Caco-2 (cell line): ENCODE measurements around the gene CFAP46. TPM values are rescaled to one million over a fixed set of nuclear protein-coding genes. Genes with fewer than 3 reads are reported as not detected.

ENCODE experiments used
- BruUV-seq: library from RNA; stranded (reverse); fragments of 400-500 nt; replicated peaks from 2 replicates; lab custom pipeline; 2021; lab: Mats Ljungman, UMichigan
- CTCF ChIA-PET: fragments of 300-600 bp; sonication (Branson Sonifier 250); formaldehyde crosslinking; loops from one replicate; lab custom pipeline; 2022; ENCODE audit warnings: antibody characterized with exemption; lab: Charles Lee
- POLR2A ChIA-PET: fragments of 300-600 bp; sonication (Branson Sonifier 250); formaldehyde crosslinking; loops from one replicate; lab custom pipeline; 2022; ENCODE audit warnings: antibody characterized with exemption; lab: Charles Lee
- DNase-seq, 2 experiments: peaks; one replicate each; pipeline versions ENCODE4 v3.0.0 to v3.0.0-alpha.2; 2020 to 2022
- H3K27me3 ChIP-seq: replicated peaks from 2 replicates; pipeline ENCODE4 v1.6.0; 2011; ENCODE audit warnings: low read length; ENCODE audit not compliant: control insufficient read depth, insufficient read depth
- H3K36me3 ChIP-seq: 2 replicates; pipeline ENCODE4 v1.5.1; 2011; ENCODE audit warnings: low read length; ENCODE audit not compliant: control insufficient read depth, insufficient read depth
- H3K4me1 ChIP-seq: fragments of 250-450 bp; sonication (Bioruptor Pico); 2 replicates; pipeline ENCODE4 v1.5.1; 2020; ENCODE audit warnings: mild to moderate bottlenecking
- H3K4me3 ChIP-seq: 2 replicates; pipeline ENCODE4 v1.5.1; 2011; ENCODE audit warnings: low read depth, mild to moderate bottlenecking, control low read depth, low read length
- H3K9me3 ChIP-seq: fragments of 250-450 bp; sonication (Bioruptor Pico); 2 replicates; pipeline ENCODE4 v1.5.1; 2020; ENCODE audit warnings: mild to moderate bottlenecking, moderate library complexity
- H3K27ac Mint-ChIP-seq: one replicate; pipeline ENCODE4 v1.8.0; 2022; ENCODE audit warnings: mixed read lengths; ENCODE audit not compliant: unreplicated experiment
- H3K27me3 Mint-ChIP-seq: one replicate; pipeline ENCODE4 v1.8.0; 2022; ENCODE audit warnings: mixed read lengths; ENCODE audit not compliant: insufficient read depth, unreplicated experiment
- H3K36me3 Mint-ChIP-seq: one replicate; pipeline ENCODE4 v1.8.0; 2022; ENCODE audit warnings: mild to moderate bottlenecking, mixed read lengths; ENCODE audit not compliant: insufficient read depth, unreplicated experiment
- H3K4me1 Mint-ChIP-seq: one replicate; pipeline ENCODE4 v1.8.0; 2022; ENCODE audit warnings: low read depth, mixed read lengths; ENCODE audit not compliant: unreplicated experiment
- H3K4me3 Mint-ChIP-seq: one replicate; pipeline ENCODE4 v1.8.0; 2022; ENCODE audit warnings: mild to moderate bottlenecking, moderate library complexity, mixed read lengths; ENCODE audit not compliant: unreplicated experiment
- H3K9me3 Mint-ChIP-seq: one replicate; pipeline ENCODE4 v1.8.0; 2022; ENCODE audit warnings: mixed read lengths; ENCODE audit not compliant: unreplicated experiment
- CTCF ChIP-seq, 2 experiments: fragments of 200-600 bp in 1 of 2; IDR thresholded peaks; 1 replicate in 1 of 2; 2 replicates in 1 of 2; pipeline versions ENCODE4 v1.5.1 to v1.8.0; 2011 to 2022; ENCODE audit warnings: antibody characterized with exemption in 1 of 2, control low read depth in 1 of 2, inconsistent platforms in 1 of 2, low read depth in 1 of 2, low read length in 1 of 2, mild to moderate bottlenecking in 1 of 2, moderate library complexity in 1 of 2; ENCODE audit not compliant: insufficient read depth in 1 of 2, severe bottlenecking in 1 of 2, unreplicated experiment in 1 of 2
- intact Hi-C: fragments of 100-400 bp; cut with micrococcal nuclease; formaldehyde crosslinking; loops from one replicate; pipeline ENCODE4 v1.10.0; 2022; ENCODE audit not compliant: unreplicated experiment
- total RNA-seq: library from RNA; stranded (reverse); gene quantifications from 2 replicates; pipeline ENCODE4 v1.2.3, GENCODE V29; 2022

CFAP46 gene
- total RNA-seq, 1 experiment from 2014 or later, result not detected

- no peak overlapping the region for H3K4me3 ChIP-seq
- no peaks in the 10 kb centered on the region for H3K9me3 ChIP-seq
- Mint-ChIP-seq H3K36me3 (peaks cover 4% of the 10 kb centered on the region), H3K4me3 (no peak overlapping the region), H3K4me1 (no peaks in the 10 kb centered on the region), H3K9me3 (peaks cover 13% of the 10 kb centered on the region), H3K27me3 (peaks cover 36% of the 10 kb centered on the region), H3K27ac (no peak overlapping the region)
- H3K36me3 ChIP-seq, result no peaks in the 10 kb centered on the region
- no peak for TF ChIP-seq CTCF (IDR thresholded peaks at IDR 0.05; ENCODE audit: insufficient read depth in 1 of 2, low read depth in 1 of 2, low read length in 1 of 2, severe bottlenecking in 1 of 2, unreplicated experiment in 1 of 2)
- peaks cover 2% of the 10 kb centered on the region for H3K27me3 ChIP-seq
- no TSS peak for BruUV-seq
- peak in 1 of 2 experiments; percentile 21 for DNase-seq
- CTCF ChIA-PET, result no interaction called here
- no peaks in the 10 kb centered on the region for H3K4me1 ChIP-seq
- intact Hi-C loops, result no loop called here
- POLR2A ChIA-PET, result no interaction called here
Measured at GRCh38 chr10:132876131-132876860, 66.1 kb downstream of the CFAP46 start.

GRCh38 chr10:132875435-132875834, 66.9 kb downstream of the CFAP46 start:
- Mint-ChIP-seq H3K4me3 (no peak overlapping the region), H3K9me3 (peaks cover 13% of the 10 kb centered on the region), H3K4me1 (no peaks in the 10 kb centered on the region), H3K27me3 (peaks cover 37% of the 10 kb centered on the region), H3K27ac (no peak overlapping the region), H3K36me3 (peaks cover 6% of the 10 kb centered on the region)
- no peak for DNase-seq
- intact Hi-C loops, result no loop called here
- BruUV-seq, result no TSS peak
- ChIA-PET CTCF (no interaction called here), POLR2A (no interaction called here)
- Histone ChIP-seq H3K9me3 (no peaks in the 10 kb centered on the region), H3K4me3 (no peak overlapping the region), H3K27me3 (no peaks in the 10 kb centered on the region; the same call in none of the 2 replicates), H3K4me1 (no peaks in the 10 kb centered on the region), H3K36me3 (no peaks in the 10 kb centered on the region)
- no peak for TF ChIP-seq CTCF (IDR thresholded peaks at IDR 0.05; ENCODE audit: insufficient read depth in 1 of 2, low read depth in 1 of 2, low read length in 1 of 2, severe bottlenecking in 1 of 2, unreplicated experiment in 1 of 2)

GRCh38 chr10:132873395-132873794, 69.0 kb downstream of the CFAP46 start:
- peaks cover 35% of the 10 kb centered on the region for H3K27me3 Mint-ChIP-seq
- intact Hi-C loops, result no loop called here
- ChIA-PET CTCF (no interaction called here), POLR2A (no interaction called here)
- no peak overlapping the region for H3K27ac Mint-ChIP-seq
- Histone ChIP-seq H3K4me3 (no peak overlapping the region), H3K27me3 (no peaks in the 10 kb centered on the region; the same call in 1 of the 2 replicates), H3K9me3 (no peaks in the 10 kb centered on the region), H3K36me3 (no peaks in the 10 kb centered on the region), H3K4me1 (no peaks in the 10 kb centered on the region)
- no peak for TF ChIP-seq CTCF (IDR thresholded peaks at IDR 0.05; ENCODE audit: insufficient read depth in 1 of 2, low read depth in 1 of 2, low read length in 1 of 2, severe bottlenecking in 1 of 2, unreplicated experiment in 1 of 2)
- peaks cover 6% of the 10 kb centered on the region for H3K36me3 Mint-ChIP-seq
- H3K9me3 Mint-ChIP-seq, result peaks cover 13% of the 10 kb centered on the region
- no peak for DNase-seq
- no TSS peak for BruUV-seq
- H3K4me3 Mint-ChIP-seq, result no peak overlapping the region
- no peaks in the 10 kb centered on the region for H3K4me1 Mint-ChIP-seq
